ENCODE results near the gene RRP1. TPM values are rescaled to one million over a fixed set of nuclear protein-coding genes. Genes with fewer than 3 reads are reported as not detected.

The RRP1 gene
- total RNA-seq, 4 donors from 2014 or later: 19.0 to 25.2 (median 20.8) TPM

DNA sequence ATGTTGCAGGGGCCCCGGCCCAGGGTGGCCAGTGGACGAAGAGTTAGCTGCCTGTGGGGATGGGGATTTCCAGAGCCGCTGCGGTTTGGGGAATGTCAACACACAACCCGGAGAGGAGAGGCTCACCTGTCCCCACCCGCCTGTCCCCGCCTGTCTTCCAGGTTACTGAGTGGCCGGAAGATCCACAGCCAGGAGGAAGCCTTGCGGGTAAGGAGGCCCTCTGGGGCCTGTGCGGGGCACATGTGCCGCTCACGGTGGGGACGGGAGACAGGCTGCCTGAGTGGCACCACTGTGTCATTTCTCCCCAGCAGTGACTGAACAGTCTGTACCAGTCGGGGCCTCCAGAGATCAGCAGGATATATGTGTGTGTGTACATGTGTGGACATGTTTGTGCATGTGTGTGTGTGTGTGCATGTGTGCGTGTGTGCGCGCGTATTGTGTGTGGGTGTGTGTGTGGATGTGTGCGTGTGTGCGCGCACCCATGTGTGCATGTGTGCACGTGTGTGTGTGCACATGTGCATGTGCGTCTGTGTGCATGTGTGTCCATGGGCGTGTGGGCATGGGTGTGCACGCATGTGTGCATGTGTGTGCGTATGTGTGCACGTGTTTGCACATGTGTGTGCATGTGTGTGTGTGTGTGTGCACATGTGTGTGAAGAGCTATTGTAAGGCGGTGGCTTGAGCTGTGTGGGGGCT is 38.9 kb upstream of the RRP1 start:
- H3K36me3 ChIP-seq: peaks cover 0 to 98% of the 10 kb centered on the region in 2 donors
- TF ChIP-seq EP300 (IDR thresholded peaks at IDR 0.05): no peak
- TF ChIP-seq POLR2A (IDR thresholded peaks at IDR 0.05): no peak
- no peak for TF ChIP-seq POLR2AphosphoS5 (IDR thresholded peaks at IDR 0.05)
- TF ChIP-seq, protein P1, sequence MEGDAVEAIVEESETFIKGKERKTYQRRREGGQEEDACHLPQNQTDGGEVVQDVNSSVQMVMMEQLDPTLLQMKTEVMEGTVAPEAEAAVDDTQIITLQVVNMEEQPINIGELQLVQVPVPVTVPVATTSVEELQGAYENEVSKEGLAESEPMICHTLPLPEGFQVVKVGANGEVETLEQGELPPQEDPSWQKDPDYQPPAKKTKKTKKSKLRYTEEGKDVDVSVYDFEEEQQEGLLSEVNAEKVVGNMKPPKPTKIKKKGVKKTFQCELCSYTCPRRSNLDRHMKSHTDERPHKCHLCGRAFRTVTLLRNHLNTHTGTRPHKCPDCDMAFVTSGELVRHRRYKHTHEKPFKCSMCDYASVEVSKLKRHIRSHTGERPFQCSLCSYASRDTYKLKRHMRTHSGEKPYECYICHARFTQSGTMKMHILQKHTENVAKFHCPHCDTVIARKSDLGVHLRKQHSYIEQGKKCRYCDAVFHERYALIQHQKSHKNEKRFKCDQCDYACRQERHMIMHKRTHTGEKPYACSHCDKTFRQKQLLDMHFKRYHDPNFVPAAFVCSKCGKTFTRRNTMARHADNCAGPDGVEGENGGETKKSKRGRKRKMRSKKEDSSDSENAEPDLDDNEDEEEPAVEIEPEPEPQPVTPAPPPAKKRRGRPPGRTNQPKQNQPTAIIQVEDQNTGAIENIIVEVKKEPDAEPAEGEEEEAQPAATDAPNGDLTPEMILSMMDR (IDR thresholded peaks at IDR 0.05): no peak
- no peaks in the 10 kb centered on the region for H3K27me3 ChIP-seq
- H3K4me1 ChIP-seq: no peaks in the 10 kb centered on the region
- H3K4me3 ChIP-seq: no peak overlapping the region
- WGBS, 2 donors (ENCODE audit: low coverage in 1 of 2): 73 to 82% methylated on average over 8 to 14 of the region's 28 CpGs
- no peak for ATAC-seq
- no peaks in the 10 kb centered on the region for H3K9me3 ChIP-seq
- no peak overlapping the region for H3K27ac ChIP-seq

DNA sequence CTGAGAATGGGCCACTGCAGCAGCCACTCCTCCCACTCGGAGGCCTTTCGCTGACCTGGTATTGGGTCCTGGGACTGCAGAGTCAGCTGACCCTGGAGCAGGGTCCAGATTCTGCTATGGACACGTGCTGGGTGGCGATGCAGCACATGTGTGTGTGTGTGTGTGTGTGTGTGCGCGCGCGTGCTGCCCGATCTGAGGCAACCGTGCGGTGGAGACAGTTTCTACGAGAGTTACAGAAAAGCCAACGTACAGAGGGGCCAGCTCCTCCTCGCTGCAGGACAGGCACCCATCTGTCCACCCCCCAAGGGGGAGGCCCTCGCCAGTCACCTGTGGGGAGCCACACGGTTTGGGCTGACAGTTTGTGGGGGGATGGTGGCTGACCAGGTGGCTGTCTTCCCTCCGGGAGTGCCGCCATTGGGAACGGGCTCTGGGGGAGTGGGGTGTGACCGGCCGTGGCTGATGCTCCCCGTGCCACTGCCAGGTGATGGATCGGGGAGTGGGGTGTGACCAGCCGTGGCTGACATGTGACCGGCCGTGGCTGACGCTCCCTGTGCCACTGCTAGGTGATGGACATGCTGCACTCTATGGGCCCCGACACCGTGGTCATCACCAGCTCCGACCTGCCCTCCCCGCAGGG is 37.3 kb upstream of the RRP1 start:
- WGBS, 2 donors (ENCODE audit: low coverage in 1 of 2): no CpG with 5 or more reads among the region's 31 CpGs
- ATAC-seq: no peak
- H3K36me3 ChIP-seq: peaks cover 0 to 98% of the 10 kb centered on the region in 2 donors
- TF ChIP-seq POLR2A (IDR thresholded peaks at IDR 0.05): no peak
- TF ChIP-seq EP300 (IDR thresholded peaks at IDR 0.05): no peak
- TF ChIP-seq, protein P1 (IDR thresholded peaks at IDR 0.05): no peak
- no peak for TF ChIP-seq POLR2AphosphoS5 (IDR thresholded peaks at IDR 0.05)
- H3K4me3 ChIP-seq: no peak overlapping the region
- H3K4me1 ChIP-seq: peaks cover 0 to 2% (median 0%) of the 10 kb centered on the region in 3 donors
- no peak overlapping the region for H3K27ac ChIP-seq
- no peaks in the 10 kb centered on the region for H3K27me3 ChIP-seq
- H3K9me3 ChIP-seq: no peaks in the 10 kb centered on the region

DNA sequence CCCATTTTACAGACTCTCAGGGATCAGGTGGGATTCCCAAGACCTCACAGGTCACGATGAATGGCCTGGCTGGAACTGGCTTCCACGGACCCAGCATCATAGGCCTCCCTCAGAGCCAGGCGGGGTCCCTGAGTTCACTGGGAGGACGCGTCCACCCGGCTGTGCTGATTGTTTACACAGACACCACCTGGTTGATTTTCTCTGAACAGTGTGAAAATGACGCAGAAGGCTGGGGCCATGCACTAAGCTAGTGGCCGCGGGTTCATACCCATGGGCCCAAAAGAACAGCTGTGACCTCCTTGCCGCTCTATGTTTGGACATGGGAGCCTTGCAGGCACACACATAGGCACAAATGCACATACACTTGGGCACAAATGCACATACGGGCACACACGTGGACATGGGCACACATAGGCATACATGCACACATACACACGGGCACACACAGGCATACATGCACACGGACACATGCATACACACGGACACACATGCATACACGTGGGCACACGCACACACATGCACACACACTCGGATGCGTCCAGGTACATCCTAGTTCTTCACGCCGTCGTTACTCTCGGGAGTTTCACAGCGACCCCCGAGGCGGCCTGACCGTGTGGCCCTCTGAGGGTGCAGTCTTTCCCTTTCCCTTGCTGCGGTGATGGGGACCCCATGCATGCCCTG is 36.5 kb upstream of the RRP1 start:
- Histone ChIP-seq H3K27me3 (no peaks in the 10 kb centered on the region), H3K4me1 (peaks cover 0 to 11% (median 3%) of the 10 kb centered on the region in 3 donors), H3K36me3 (peaks cover 0 to 96% of the 10 kb centered on the region in 2 donors), H3K4me3 (no peak overlapping the region), H3K27ac (no peak overlapping the region), H3K9me3 (no peaks in the 10 kb centered on the region)
- TF ChIP-seq, protein P1 (IDR thresholded peaks at IDR 0.05): no peak
- ATAC-seq: no peak
- WGBS, 2 donors (ENCODE audit: low coverage in 1 of 2): 88% methylated on average over 8 of the region's 28 CpGs; no CpG with 5 or more reads in 1 of the 2 donors

DNA sequence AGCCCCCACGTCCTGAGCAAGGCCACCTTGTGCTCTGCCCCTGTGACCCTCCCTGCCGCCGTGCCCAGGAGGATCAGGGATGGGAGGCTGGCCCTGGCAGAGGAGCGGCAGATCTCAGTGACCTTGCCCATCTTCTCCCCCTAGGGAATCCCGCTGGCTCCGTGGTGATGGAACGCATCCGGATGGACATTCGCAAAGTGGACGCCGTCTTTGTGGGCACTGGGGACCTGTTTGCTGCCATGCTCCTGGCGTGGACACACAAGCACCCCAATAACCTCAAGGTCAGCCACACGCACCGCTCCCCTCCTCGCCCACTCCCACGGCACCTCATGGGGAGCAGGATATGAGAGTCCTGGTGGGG is 36.0 kb upstream of the RRP1 start:
- no peaks in the 10 kb centered on the region for H3K9me3 ChIP-seq
- peaks cover 0 to 16% (median 3%) of the 10 kb centered on the region in 3 donors for H3K4me1 ChIP-seq
- WGBS, 2 donors (ENCODE audit: low coverage in 1 of 2): 90% methylated on average over 2 of the region's 16 CpGs; no CpG with 5 or more reads in 1 of the 2 donors
- peaks cover 0 to 91% of the 10 kb centered on the region in 2 donors for H3K36me3 ChIP-seq
- H3K4me3 ChIP-seq: no peak overlapping the region
- no peak for TF ChIP-seq EP300 (IDR thresholded peaks at IDR 0.05)
- TF ChIP-seq, protein P1 (IDR thresholded peaks at IDR 0.05): no peak
- no peak for TF ChIP-seq POLR2A (IDR thresholded peaks at IDR 0.05)
- no peak for TF ChIP-seq POLR2AphosphoS5 (IDR thresholded peaks at IDR 0.05)
- ATAC-seq: no peak
- no peak overlapping the region for H3K27ac ChIP-seq
- H3K27me3 ChIP-seq: no peaks in the 10 kb centered on the region
